DOHH2 (cell line): ENCODE data around the gene R3HDM2.

Experiments used
- CTCF ChIP-seq: fragments of 200-600 bp; sonication (generic); IDR thresholded peaks from one replicate; pipeline ENCODE4 v1.5.1; 2014; ENCODE audit warnings: antibody characterized with exemption, mild to moderate bottlenecking, low read depth, low read length; ENCODE audit not compliant: poor library complexity, severe bottlenecking
- EZH2phosphoT487 ChIP-seq: fragments of 200-600 bp; sonication (generic); IDR thresholded peaks from 2 replicates; pipeline ENCODE4 v1.6.1; 2017; ENCODE audit warnings: borderline replicate concordance, mild to moderate bottlenecking, antibody characterized with exemption, low read length, moderate library complexity, mixed read lengths

- TF ChIP-seq CTCF (no peak), EZH2phosphoT487 (no peak)
These were observed 200.3 kb downstream of the R3HDM2 start for GRCh38 chr12:57230381-57231155.
